ENCODE results near the gene ENPP5.

Gene ENPP5

GRCh38 chr6:46170357-46171289 is at the start of gene ENPP5:
Gene ENPP5 (minus strand): TSS chr6:46170980. CDS start chr6:46168262, 2,718 bp downstream.
- no peak for TF ChIP-seq ESRRG (CRISPR knock-in tag; IDR thresholded peaks at IDR 0.05)
- TF ChIP-seq CSDC2 (CRISPR knock-in tag; IDR thresholded peaks at IDR 0.05) = no peak
- TF ChIP-seq ZFP30 (CRISPR knock-in tag; IDR thresholded peaks at IDR 0.05) = no peak
- TF ChIP-seq ZC3H10 (CRISPR knock-in tag; IDR thresholded peaks at IDR 0.05) = no peak
- TF ChIP-seq PATZ1 (CRISPR knock-in tag; IDR thresholded peaks at IDR 0.05; ENCODE audit: borderline replicate concordance) = no peak
- no peak for TF ChIP-seq POU6F1 (CRISPR knock-in tag; IDR thresholded peaks at IDR 0.05; ENCODE audit: borderline replicate concordance, low read depth)
- no peak for TF ChIP-seq TOX (CRISPR knock-in tag; IDR thresholded peaks at IDR 0.05; ENCODE audit: borderline replicate concordance)
- no peak for TF ChIP-seq TCF4 (CRISPR knock-in tag; IDR thresholded peaks at IDR 0.05; ENCODE audit: borderline replicate concordance)
- TF ChIP-seq CSRNP3 (CRISPR knock-in tag; IDR thresholded peaks at IDR 0.05) = no peak
- no peak for TF ChIP-seq BACH2 (CRISPR knock-in tag; IDR thresholded peaks at IDR 0.05; ENCODE audit: borderline replicate concordance)
- no peak for TF ChIP-seq PPARA (CRISPR knock-in tag; IDR thresholded peaks at IDR 0.05; ENCODE audit: borderline replicate concordance)
- no peak for TF ChIP-seq ISL1 (CRISPR knock-in tag; IDR thresholded peaks at IDR 0.05)
- TF ChIP-seq TSHZ2 (CRISPR knock-in tag; IDR thresholded peaks at IDR 0.05) = no peak
- no peak for ATAC-seq

GRCh38 chr6:46219661-46220060 is 48.9 kb upstream of the ENPP5 start:
- ATAC-seq = no peak
- TF ChIP-seq BACH2 (CRISPR knock-in tag; IDR thresholded peaks at IDR 0.05; ENCODE audit: borderline replicate concordance) (no peak), ZNF70 (CRISPR knock-in tag; IDR thresholded peaks at IDR 0.05) (no peak), TSHZ2 (CRISPR knock-in tag; IDR thresholded peaks at IDR 0.05) (no peak), ZNF565 (CRISPR knock-in tag; conservative IDR thresholded peaks at IDR 0.05; ENCODE audit: low read depth) (no peak), SNAI2 (CRISPR knock-in tag; IDR thresholded peaks at IDR 0.05) (no peak), TOX (CRISPR knock-in tag; IDR thresholded peaks at IDR 0.05; ENCODE audit: borderline replicate concordance) (no peak), OSR1 (CRISPR knock-in tag; IDR thresholded peaks at IDR 0.05) (no peak), ZNF8 (CRISPR knock-in tag; IDR thresholded peaks at IDR 0.05) (no peak), ZFP3 (CRISPR knock-in tag; IDR thresholded peaks at IDR 0.05) (no peak), CSDC2 (CRISPR knock-in tag; IDR thresholded peaks at IDR 0.05) (no peak), ESRRG (CRISPR knock-in tag; IDR thresholded peaks at IDR 0.05) (no peak), ISL1 (CRISPR knock-in tag; IDR thresholded peaks at IDR 0.05) (no peak), PPARA (CRISPR knock-in tag; IDR thresholded peaks at IDR 0.05; ENCODE audit: borderline replicate concordance) (no peak), GLIS3 (CRISPR knock-in tag; IDR thresholded peaks at IDR 0.05) (no peak), ARNTL (CRISPR knock-in tag; IDR thresholded peaks at IDR 0.05; ENCODE audit: borderline replicate concordance, low read depth) (no peak), CSRNP3 (CRISPR knock-in tag; IDR thresholded peaks at IDR 0.05) (no peak), PATZ1 (CRISPR knock-in tag; IDR thresholded peaks at IDR 0.05; ENCODE audit: borderline replicate concordance) (no peak), TCF4 (CRISPR knock-in tag; IDR thresholded peaks at IDR 0.05; ENCODE audit: borderline replicate concordance) (no peak)

Data from SK-N-SH treated with all-trans-retinoic acid at 6 μM for 48 hours (cell line).